ENCODE results near the gene ELMOD2.

The ELMOD2 gene

GRCh38 chr4:140581078-140581477 lies 57.1 kb downstream of the ELMOD2 start:
- DNase-seq (ENCODE audit: low spot score), result peak; percentile 39

- no peak for DNase-seq (ENCODE audit: low spot score)
These were observed 60.5 kb downstream of the ELMOD2 start for GRCh38 chr4:140584439-140584838.

- DNase-seq (ENCODE audit: low spot score), result peak; percentile 56
These were observed 71.1 kb downstream of the ELMOD2 start for GRCh38 chr4:140595065-140595464.

GRCh38 chr4:140600408-140600807 lies 76.4 kb downstream of the ELMOD2 start:
- DNase-seq (ENCODE audit: low spot score), result no peak

- no peak for DNase-seq (ENCODE audit: low spot score)
These were observed 78.7 kb downstream of the ELMOD2 start for GRCh38 chr4:140602714-140603113.

GRCh38 chr4:140603286-140603685 lies 79.3 kb downstream of the ELMOD2 start:
- DNase-seq (ENCODE audit: low spot score), result no peak
